PC-9 (cell line): Measurements from ENCODE around the gene LRFN3. TPM values are rescaled to one million over a fixed set of nuclear protein-coding genes. Genes with fewer than 3 reads are reported as not detected.

Experiments used
- BruUV-seq: library from RNA; stranded (reverse); fragments of 400-500 nt; replicated peaks from 2 replicates; lab custom pipeline; 2021; lab: Mats Ljungman, UMichigan
- CTCF ChIA-PET: fragments of 300-600 bp; sonication (Branson Sonifier 250); formaldehyde crosslinking; loops from one replicate; lab custom pipeline; 2022; ENCODE audit warnings: antibody characterized with exemption; lab: Charles Lee
- POLR2A ChIA-PET: fragments of 300-600 bp; sonication (Branson Sonifier 250); formaldehyde crosslinking; loops from one replicate; lab custom pipeline; 2022; ENCODE audit warnings: antibody characterized with exemption; ENCODE audit not compliant: unreplicated experiment; lab: Charles Lee
- DNase-seq, 2 experiments: peaks; one replicate each; pipeline versions ENCODE4 v3.0.0 to v3.0.0-alpha.2; 2015 to 2022; ENCODE audit warnings: mixed read lengths in 1 of 2
- H2AFZ ChIP-seq: fragments of 200-600 bp; sonication (generic); 2 replicates; pipeline ENCODE4 v1.8.1; 2017; ENCODE audit warnings: antibody characterized with exemption
- H3F3A ChIP-seq: fragments of 200-600 bp; sonication (generic); 2 replicates; pipeline ENCODE4 v1.8.1; 2017; ENCODE audit warnings: antibody characterized with exemption, mild to moderate bottlenecking, low read depth; ENCODE audit not compliant: insufficient read depth
- H3K27ac ChIP-seq: fragments of 200-600 bp; sonication (generic); 2 replicates; pipeline ENCODE4 v1.6.1; 2016; ENCODE audit warnings: mixed run types
- H3K27me3 ChIP-seq: fragments of 200-600 bp; sonication (generic); 2 replicates; pipeline ENCODE4 v1.6.1; 2016; ENCODE audit warnings: low read depth, mixed run types; ENCODE audit not compliant: insufficient read depth
- H3K36me3 ChIP-seq: fragments of 200-600 bp; sonication (generic); 2 replicates; pipeline ENCODE4 v1.6.1; 2016; ENCODE audit warnings: low read depth, mixed run types
- H3K4me1 ChIP-seq: fragments of 200-600 bp; sonication (generic); replicated peaks from 2 replicates; pipeline ENCODE4 v1.6.1; 2016; ENCODE audit warnings: mixed run types; ENCODE audit not compliant: insufficient read depth
- H3K4me2 ChIP-seq: fragments of 200-600 bp; sonication (generic); 2 replicates; pipeline ENCODE4 v1.6.1; 2017; ENCODE audit warnings: mixed run types
- H3K4me3 ChIP-seq: fragments of 200-600 bp; sonication (generic); 2 replicates; pipeline ENCODE4 v1.6.1; 2016; ENCODE audit warnings: mixed run types
- H3K79me2 ChIP-seq: fragments of 200-600 bp; sonication (generic); 2 replicates; pipeline ENCODE4 v1.6.1; 2017; ENCODE audit warnings: low read depth, mixed run types
- H3K9me2 ChIP-seq: fragments of 200-600 bp; sonication (generic); 2 replicates; pipeline ENCODE4 v1.8.1; 2017; ENCODE audit warnings: mild to moderate bottlenecking; ENCODE audit not compliant: insufficient read depth
- H3K9me3 ChIP-seq: fragments of 200-600 bp; sonication (generic); 2 replicates; pipeline ENCODE4 v1.8.1; 2016; ENCODE audit warnings: low read depth; ENCODE audit not compliant: insufficient read depth
- H4K20me1 ChIP-seq: fragments of 200-600 bp; sonication (generic); 2 replicates; pipeline ENCODE4 v1.8.1; 2017; ENCODE audit not compliant: insufficient read depth
- EZH2 ChIP-seq: fragments of 200-600 bp; sonication (generic); IDR thresholded peaks from 2 replicates; pipeline ENCODE4 v1.8.0; 2017; ENCODE audit warnings: antibody characterized with exemption, low read depth
- intact Hi-C: fragments of 100-400 bp; cut with micrococcal nuclease; formaldehyde crosslinking; loops from one replicate; pipeline ENCODE4 v1.10.0; 2022; ENCODE audit not compliant: unreplicated experiment
- total RNA-seq: library from RNA; stranded (reverse); gene quantifications from 2 replicates; pipeline ENCODE4 v1.2.3, GENCODE V29; 2021
- TF ChIP-seq, protein P1 (sequence below): fragments of 200-600 bp; sonication (generic); conservative IDR thresholded peaks from 2 replicates; pipeline ENCODE4 v1.6.1; 2017; ENCODE audit warnings: mixed run types, antibody characterized with exemption, mild to moderate bottlenecking, moderate library complexity

LRFN3 gene
- total RNA-seq, 1 experiment from 2014 or later: 10.5 TPM

DNA sequence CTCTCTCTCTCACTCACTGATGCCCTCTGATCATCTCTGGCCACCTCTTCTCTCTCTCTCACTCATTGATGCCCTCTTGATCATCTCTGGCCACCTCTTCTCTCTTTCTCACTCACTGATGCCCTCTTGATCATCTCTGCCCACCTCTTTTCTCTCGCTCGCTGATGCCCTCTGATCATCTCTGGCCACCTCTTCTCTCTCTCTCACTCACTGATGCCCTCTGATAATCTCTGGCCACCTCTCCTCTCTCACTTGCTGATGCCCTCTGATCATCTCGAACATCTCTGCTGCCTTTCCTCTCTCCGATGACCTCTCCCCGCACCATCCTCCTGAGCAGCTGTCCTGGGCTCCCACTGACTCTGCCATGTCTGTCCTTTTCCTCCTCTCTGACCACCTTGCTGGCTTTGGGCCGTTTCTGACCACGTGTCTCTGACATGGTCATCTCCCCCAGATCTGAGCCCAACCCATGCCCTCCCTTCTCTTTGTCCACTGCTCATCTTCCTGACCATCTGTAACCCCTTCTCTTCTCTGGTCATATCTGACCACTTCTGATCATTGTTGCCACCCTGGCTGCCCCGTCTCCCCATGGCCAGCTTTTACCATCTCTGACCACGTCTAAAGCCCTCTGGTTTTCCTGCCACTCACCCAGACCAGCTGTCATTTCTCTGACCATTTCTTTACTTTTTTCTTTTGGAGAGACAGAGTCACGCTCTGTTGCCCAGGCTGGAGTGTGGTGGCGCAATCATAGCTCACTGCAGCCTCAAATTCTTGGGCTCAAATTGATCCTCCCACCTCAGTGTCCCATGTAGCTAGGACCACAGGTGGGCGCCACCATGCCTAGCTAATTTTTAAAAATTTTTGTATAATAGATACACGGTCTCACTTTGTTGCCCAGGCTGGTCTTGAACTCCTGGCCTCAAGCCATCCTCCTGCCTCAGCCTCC is 2.4 kb downstream of the LRFN3 start:
- no peak overlapping the region for H3K4me3 ChIP-seq
- ChIA-PET CTCF (interaction anchor here (0.6 to 0.7 kb wide), 2 partner anchors 117 to 240 kb away, joined by 3 to 4 read pairs; no protein-coding TSS in a partner anchor), POLR2A (interaction anchor here (0.6 kb wide), 1 partner anchor 76 kb away, joined by 5 read pairs; the partner anchor contains the start of gene ALKBH6)
- no peak overlapping the region for H3K27ac ChIP-seq
- intact Hi-C loops: loop anchor here (10.0 kb wide), 1 partner anchor 624 kb away; no protein-coding TSS in a partner anchor
- no peaks in the 10 kb centered on the region; the same call in 1 of the 2 replicates for H3F3A ChIP-seq
- H3K4me2 ChIP-seq: peak overlapping the region; percentile 100
- H3K36me3 ChIP-seq: no peaks in the 10 kb centered on the region
- no peaks in the 10 kb centered on the region for H3K27me3 ChIP-seq
- TF ChIP-seq, protein P1, sequence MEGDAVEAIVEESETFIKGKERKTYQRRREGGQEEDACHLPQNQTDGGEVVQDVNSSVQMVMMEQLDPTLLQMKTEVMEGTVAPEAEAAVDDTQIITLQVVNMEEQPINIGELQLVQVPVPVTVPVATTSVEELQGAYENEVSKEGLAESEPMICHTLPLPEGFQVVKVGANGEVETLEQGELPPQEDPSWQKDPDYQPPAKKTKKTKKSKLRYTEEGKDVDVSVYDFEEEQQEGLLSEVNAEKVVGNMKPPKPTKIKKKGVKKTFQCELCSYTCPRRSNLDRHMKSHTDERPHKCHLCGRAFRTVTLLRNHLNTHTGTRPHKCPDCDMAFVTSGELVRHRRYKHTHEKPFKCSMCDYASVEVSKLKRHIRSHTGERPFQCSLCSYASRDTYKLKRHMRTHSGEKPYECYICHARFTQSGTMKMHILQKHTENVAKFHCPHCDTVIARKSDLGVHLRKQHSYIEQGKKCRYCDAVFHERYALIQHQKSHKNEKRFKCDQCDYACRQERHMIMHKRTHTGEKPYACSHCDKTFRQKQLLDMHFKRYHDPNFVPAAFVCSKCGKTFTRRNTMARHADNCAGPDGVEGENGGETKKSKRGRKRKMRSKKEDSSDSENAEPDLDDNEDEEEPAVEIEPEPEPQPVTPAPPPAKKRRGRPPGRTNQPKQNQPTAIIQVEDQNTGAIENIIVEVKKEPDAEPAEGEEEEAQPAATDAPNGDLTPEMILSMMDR: no peak
- no peak for TF ChIP-seq EZH2
- H3K4me1 ChIP-seq: peaks cover 24% of the 10 kb centered on the region
- no peaks in the 10 kb centered on the region; the same call in 1 of the 2 replicates for H4K20me1 ChIP-seq
- 0 out of 2 replicates have a peak, but pooled peaks cover 5% of the 10 kb centered on the region for H3K79me2 ChIP-seq
- H2AFZ ChIP-seq: no peak overlapping the region
- BruUV-seq: no TSS peak
- no peak for DNase-seq
- no peaks in the 10 kb centered on the region for H3K9me3 ChIP-seq
- no peaks in the 10 kb centered on the region for H3K9me2 ChIP-seq

DNA sequence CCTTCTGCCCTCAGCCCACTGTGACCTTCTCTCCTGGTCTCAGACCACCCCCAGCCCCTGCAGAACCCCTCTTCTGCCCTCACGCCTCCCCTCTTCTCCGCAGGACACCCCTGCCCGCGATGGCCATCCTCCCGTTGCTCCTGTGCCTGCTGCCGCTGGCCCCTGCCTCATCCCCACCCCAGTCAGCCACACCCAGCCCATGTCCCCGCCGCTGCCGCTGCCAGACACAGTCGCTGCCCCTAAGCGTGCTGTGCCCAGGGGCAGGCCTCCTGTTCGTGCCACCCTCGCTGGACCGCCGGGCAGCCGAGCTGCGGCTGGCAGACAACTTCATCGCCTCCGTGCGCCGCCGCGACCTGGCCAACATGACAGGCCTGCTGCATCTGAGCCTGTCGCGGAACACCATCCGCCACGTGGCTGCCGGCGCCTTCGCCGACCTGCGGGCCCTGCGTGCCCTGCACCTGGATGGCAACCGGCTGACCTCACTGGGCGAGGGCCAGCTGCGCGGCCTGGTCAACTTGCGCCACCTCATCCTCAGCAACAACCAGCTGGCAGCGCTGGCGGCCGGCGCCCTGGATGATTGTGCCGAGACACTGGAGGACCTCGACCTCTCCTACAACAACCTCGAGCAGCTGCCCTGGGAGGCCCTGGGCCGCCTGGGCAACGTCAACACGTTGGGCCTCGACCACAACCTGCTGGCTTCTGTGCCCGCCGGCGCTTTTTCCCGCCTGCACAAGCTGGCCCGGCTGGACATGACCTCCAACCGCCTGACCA is 3.3 kb downstream of the LRFN3 start:
- Histone ChIP-seq H3K9me2 (no peaks in the 10 kb centered on the region), H3K4me3 (no peak overlapping the region), H3K4me1 (peaks cover 24% of the 10 kb centered on the region), H3K36me3 (no peaks in the 10 kb centered on the region), H3K27me3 (no peaks in the 10 kb centered on the region), H3F3A (no peaks in the 10 kb centered on the region; the same call in 1 of the 2 replicates), H4K20me1 (no peaks in the 10 kb centered on the region; the same call in 1 of the 2 replicates), H3K27ac (no peak overlapping the region), H3K79me2 (0 out of 2 replicates have a peak, but pooled peaks cover 5% of the 10 kb centered on the region), H3K9me3 (no peaks in the 10 kb centered on the region), H3K4me2 (no peak overlapping the region), H2AFZ (no peak overlapping the region)
- POLR2A ChIA-PET: interaction anchor here (0.6 kb wide), 1 partner anchor 75 kb away, joined by 5 read pairs; the partner anchor contains the start of gene ALKBH6
- BruUV-seq: no TSS peak
- TF ChIP-seq EZH2: no peak
- TF ChIP-seq, protein P1: no peak
- no peak for DNase-seq
- intact Hi-C loops: loop anchor here (10.0 kb wide), 1 partner anchor 625 kb away; no protein-coding TSS in a partner anchor
- CTCF ChIA-PET: interaction anchor here (0.6 to 0.7 kb wide), 2 partner anchors 116 to 241 kb away, joined by 3 to 4 read pairs; no protein-coding TSS in a partner anchor
